BJ (cell line): ENCODE data around the gene ACD. TPM values are rescaled to one million over a fixed set of nuclear protein-coding genes. Genes with fewer than 3 reads are reported as not detected.
A peak's percentile ranks its signal among the peaks of the same experiment; 100 is the strongest.

Source experiments
- CTCF ChIA-PET: fragments of 350-600 bp; formaldehyde crosslinking; extraction: SDS; loops from one replicate; lab custom pipeline; 2021; ENCODE audit warnings: antibody characterized with exemption, inconsistent platforms; lab: Yijun Ruan, JAX
- POLR2A ChIA-PET: fragments of 300-600 bp; sonication (Branson Sonifier 250); formaldehyde crosslinking; extraction: SDS; loops from one replicate; lab custom pipeline; 2021; ENCODE audit warnings: antibody characterized with exemption; lab: Charles Lee
- DNase-seq: peaks from one replicate; pipeline ENCODE4 v3.0.0-alpha.2; 2011; ENCODE audit warnings: low read depth
- H3K27me3 ChIP-seq: 2 replicates; pipeline ENCODE4 v1.6.0; 2011; ENCODE audit warnings: low read length; ENCODE audit not compliant: control insufficient read depth, insufficient read depth
- H3K36me3 ChIP-seq: 2 replicates; pipeline ENCODE4 v1.5.1; 2011; ENCODE audit warnings: low read length; ENCODE audit not compliant: control insufficient read depth, insufficient read depth
- H3K4me3 ChIP-seq: 2 replicates; pipeline ENCODE4 v1.5.1; 2011; ENCODE audit warnings: low read depth, mild to moderate bottlenecking, control low read depth, low read length
- CTCF ChIP-seq: IDR thresholded peaks from 2 replicates; pipeline ENCODE4 v1.5.1; 2011; ENCODE audit warnings: low read depth, mild to moderate bottlenecking, control low read depth, inconsistent platforms, low read length, moderate library complexity; ENCODE audit not compliant: insufficient read depth
- polyA plus RNA-seq: library from polyadenylated mRNA; depleted of rRNA; stranded (reverse); fragments of >200 nt; gene quantifications from 2 replicates; pipeline ENCODE4 v1.2.3, GENCODE V29; 2011

Gene ACD
- polyA plus RNA-seq, 1 experiment, result 29.5 TPM

GRCh38 chr16:67666032-67666551 lies 6.0 kb upstream of the ACD start:
- Histone ChIP-seq H3K4me3 (peak overlapping the region; percentile 66), H3K36me3 (peaks cover 8% of the 10 kb centered on the region), H3K27me3 (no peaks in the 10 kb centered on the region)
- ChIA-PET CTCF (interaction anchor here (0.6 to 12.1 kb wide), 15 partner anchors 9 to 185 kb away, joined by 3 to 208 read pairs (median 7); partner anchors contain the start of genes ATP6V0D1, CTCF, RANBP10 and TSNAXIP1), POLR2A (interaction anchor here (0.8 kb wide), 1 partner anchor 210 kb away, joined by 3 read pairs; no protein-coding TSS in a partner anchor)
- no peak for DNase-seq
- TF ChIP-seq CTCF, result 0 out of 2 replicates have a peak, but pooled peaks have one; percentile 3

- CTCF ChIA-PET, result interaction anchor here (0.6 to 12.1 kb wide), 12 partner anchors 9 to 261 kb away, joined by 3 to 208 read pairs (median 4); partner anchors contain the start of genes ATP6V0D1, CTCF, RANBP10 and TSNAXIP1
- no peak for TF ChIP-seq CTCF
- Histone ChIP-seq H3K4me3 (peak overlapping the region; percentile 66), H3K36me3 (peaks cover 8% of the 10 kb centered on the region), H3K27me3 (no peaks in the 10 kb centered on the region)
- POLR2A ChIA-PET, result no interaction called here
- no peak for DNase-seq
Measured at GRCh38 chr16:67665598-67665997, 5.5 kb upstream of the ACD start.

GRCh38 chr16:67664871-67665270 lies 4.8 kb upstream of the ACD start:
- H3K27me3 ChIP-seq, result no peaks in the 10 kb centered on the region
- no peak for DNase-seq
- TF ChIP-seq CTCF, result no peak
- POLR2A ChIA-PET, result no interaction called here
- H3K4me3 ChIP-seq, result no peak overlapping the region
- peaks cover 8% of the 10 kb centered on the region for H3K36me3 ChIP-seq
- CTCF ChIA-PET, result interaction anchor here (0.8 to 12.1 kb wide), 4 partner anchors 13 to 261 kb away, joined by 3 to 208 read pairs (median 4); partner anchors contain the start of gene CTCF

GRCh38 chr16:67664258-67664657 lies 4.2 kb upstream of the ACD start:
- H3K36me3 ChIP-seq, result peaks cover 8% of the 10 kb centered on the region
- no peak overlapping the region for H3K4me3 ChIP-seq
- CTCF ChIA-PET, result interaction anchor here (0.8 to 12.1 kb wide), 5 partner anchors 8 to 143 kb away, joined by 3 to 208 read pairs (median 5); partner anchors contain the start of gene CTCF
- TF ChIP-seq CTCF, result no peak
- no peaks in the 10 kb centered on the region for H3K27me3 ChIP-seq
- POLR2A ChIA-PET, result no interaction called here
- DNase-seq, result no peak

- Histone ChIP-seq H3K27me3 (no peaks in the 10 kb centered on the region), H3K4me3 (no peak overlapping the region), H3K36me3 (peaks cover 8% of the 10 kb centered on the region)
- no peak for TF ChIP-seq CTCF
- CTCF ChIA-PET, result interaction anchor here (0.8 to 12.1 kb wide), 5 partner anchors 9 to 143 kb away, joined by 4 to 208 read pairs (median 6); partner anchors contain the start of gene CTCF
- DNase-seq, result no peak
- POLR2A ChIA-PET, result no interaction called here
Measured at GRCh38 chr16:67663877-67664222, 3.8 kb upstream of the ACD start.
